SK-N-SH treated with all-trans-retinoic acid at 6 μM for 48 hours (cell line): ENCODE measurements around the gene HOGA1.
A peak's percentile ranks its signal among the peaks of the same experiment; 100 is the strongest.

Experiments used
- ATAC-seq: fragments of 200-7000 bp; cut with Tn5 transposase; 3 replicates; pipeline ENCODE4 v1.9.1; 2020; ENCODE audit warnings: mild to moderate bottlenecking, moderate library complexity
- ARNTL ChIP-seq: fragments of 450-650 bp; formaldehyde crosslinking; IDR thresholded peaks from 2 replicates; pipeline ENCODE4 v1.5.0; 2020; ENCODE audit warnings: low read depth, mild to moderate bottlenecking, moderate library complexity, borderline replicate concordance
- BACH2 ChIP-seq: fragments of 250-450 bp; sonication (Bioruptor Pico); IDR thresholded peaks from 2 replicates; pipeline ENCODE4 v1.9.0; 2021; ENCODE audit warnings: mild to moderate bottlenecking, borderline replicate concordance
- CSDC2 ChIP-seq: fragments of 250-450 bp; sonication (Bioruptor Pico); IDR thresholded peaks from 2 replicates; pipeline ENCODE4 v1.5.0; 2020; ENCODE audit warnings: mild to moderate bottlenecking, moderate library complexity
- ESRRG ChIP-seq: fragments of 250-450 bp; sonication (Bioruptor Pico); IDR thresholded peaks from 2 replicates; pipeline ENCODE4 v1.6.1; 2021; ENCODE audit warnings: mild to moderate bottlenecking
- GLIS3 ChIP-seq: fragments of 250-450 bp; sonication (Bioruptor Pico); IDR thresholded peaks from 2 replicates; pipeline ENCODE4 v1.5.0; 2020; ENCODE audit warnings: mild to moderate bottlenecking, moderate library complexity
- OSR1 ChIP-seq: fragments of 250-450 bp; sonication (Bioruptor Pico); IDR thresholded peaks from 2 replicates; pipeline ENCODE4 v1.8.0; 2022; ENCODE audit warnings: moderate library complexity, mild to moderate bottlenecking, inconsistent platforms
- PPARA ChIP-seq: fragments of 250-450 bp; sonication (Bioruptor Pico); IDR thresholded peaks from 2 replicates; pipeline ENCODE4 v1.5.0; 2020; ENCODE audit warnings: mild to moderate bottlenecking, borderline replicate concordance
- TOX ChIP-seq: fragments of 250-450 bp; sonication (Bioruptor Pico); IDR thresholded peaks from 2 replicates; pipeline ENCODE4 v1.8.0; 2021; ENCODE audit warnings: mild to moderate bottlenecking, moderate library complexity, borderline replicate concordance
- ZC3H10 ChIP-seq: fragments of 250-450 bp; sonication (Bioruptor Pico); IDR thresholded peaks from 2 replicates; pipeline ENCODE4 v1.5.1; 2021; ENCODE audit warnings: mild to moderate bottlenecking, moderate library complexity
- ZFP3 ChIP-seq: fragments of 250-450 bp; sonication (Bioruptor Pico); IDR thresholded peaks from 2 replicates; pipeline ENCODE4 v1.5.0; 2020; ENCODE audit warnings: mild to moderate bottlenecking, moderate library complexity
- ZFP30 ChIP-seq: fragments of 450-650 bp; formaldehyde crosslinking; IDR thresholded peaks from 2 replicates; pipeline ENCODE4 v1.5.0; 2022; ENCODE audit warnings: mild to moderate bottlenecking, moderate library complexity
- ZNF565 ChIP-seq: fragments of 450-650 bp; formaldehyde crosslinking; conservative IDR thresholded peaks from 2 replicates; pipeline ENCODE4 v1.5.0; 2020; ENCODE audit warnings: low read depth, mild to moderate bottlenecking, moderate library complexity
- ZNF70 ChIP-seq: fragments of 450-650 bp; formaldehyde crosslinking; IDR thresholded peaks from 2 replicates; pipeline ENCODE4 v1.5.0; 2020; ENCODE audit warnings: mild to moderate bottlenecking, moderate library complexity
- ZNF8 ChIP-seq: fragments of 450-650 bp; formaldehyde crosslinking; IDR thresholded peaks from 2 replicates; pipeline ENCODE4 v1.5.0; 2020; ENCODE audit warnings: mild to moderate bottlenecking, moderate library complexity
- TF ChIP-seq, protein P1 (sequence below): fragments of 250-450 bp; sonication (Bioruptor Pico); IDR thresholded peaks from 2 replicates; pipeline ENCODE4 v1.8.0; 2020; ENCODE audit warnings: mild to moderate bottlenecking, moderate library complexity, borderline replicate concordance
- TF ChIP-seq, protein P2 (sequence below): fragments of 250-450 bp; sonication (Bioruptor Pico); IDR thresholded peaks from 2 replicates; pipeline ENCODE4 v1.8.0; 2021; ENCODE audit warnings: low read depth, mild to moderate bottlenecking, moderate library complexity, borderline replicate concordance
- TF ChIP-seq, protein P3 (sequence below): fragments of 250-450 bp; sonication (Bioruptor Pico); IDR thresholded peaks from 2 replicates; pipeline ENCODE4 v1.5.1; 2021; ENCODE audit warnings: mild to moderate bottlenecking, moderate library complexity
- TF ChIP-seq, protein P4 (sequence below): fragments of 250-450 bp; sonication (Bioruptor Pico); IDR thresholded peaks from 2 replicates; pipeline ENCODE4 v1.5.0; 2020; ENCODE audit warnings: mild to moderate bottlenecking, moderate library complexity

HOGA1 gene

DNA sequence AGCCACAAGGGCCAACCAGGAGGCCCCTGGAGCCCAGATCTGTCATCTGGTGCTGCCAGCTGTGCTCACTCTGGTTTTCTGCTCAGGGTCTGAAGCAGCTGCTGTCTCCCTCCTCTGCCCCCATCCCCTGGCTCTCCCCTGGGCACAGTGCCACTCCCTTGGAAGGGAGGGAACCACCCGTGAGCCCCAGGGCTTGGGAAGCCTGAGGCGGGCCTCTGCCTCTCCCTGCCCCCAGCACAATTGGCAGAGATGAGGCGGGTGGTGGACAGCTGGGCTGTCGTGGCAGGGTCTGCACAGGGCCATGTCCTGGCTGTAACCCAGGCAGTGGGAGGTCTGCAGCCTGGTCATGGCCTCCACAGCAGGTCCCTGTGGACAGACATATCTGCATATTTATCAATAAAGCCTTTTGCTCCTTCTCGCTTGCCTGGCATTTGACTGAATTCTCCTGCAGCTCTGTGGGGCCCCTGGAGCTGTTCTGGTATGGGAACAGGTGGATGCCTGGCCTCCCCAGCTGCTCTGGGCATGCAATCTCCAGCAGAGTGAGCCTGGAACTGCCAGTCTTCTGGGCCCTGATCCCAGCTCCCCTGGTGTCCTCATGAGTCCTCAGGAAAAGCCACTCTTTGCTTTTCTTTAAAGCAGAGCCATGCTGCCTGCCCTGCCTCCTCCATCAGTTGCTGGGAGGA lies 13.3 kb upstream of the HOGA1 start:
- TF ChIP-seq BACH2 (CRISPR knock-in tag), result no peak
- TF ChIP-seq ARNTL, result no peak
- no peak for ATAC-seq

DNA sequence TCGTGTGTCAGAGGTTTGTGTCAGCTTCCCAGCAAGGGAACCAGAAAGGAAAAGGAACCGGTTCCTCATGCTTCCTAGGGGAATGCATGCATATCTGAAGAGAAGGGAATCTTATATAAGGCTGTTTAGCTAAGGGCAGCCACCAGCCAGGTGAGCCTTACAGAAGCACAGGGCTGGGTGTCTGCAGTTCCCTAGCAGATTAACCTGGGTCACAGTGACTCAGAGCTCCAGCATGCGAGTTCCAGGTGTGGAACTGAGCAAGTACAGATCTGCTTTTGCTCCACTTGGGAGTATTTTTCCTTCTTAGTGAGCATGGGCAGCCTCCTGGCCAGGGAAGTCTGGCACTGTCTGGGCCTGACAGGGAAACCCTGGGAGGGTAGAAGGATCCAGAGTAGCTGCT lies 12.6 kb upstream of the HOGA1 start:
- TF ChIP-seq ARNTL, result no peak
- no peak for TF ChIP-seq PPARA (CRISPR knock-in tag)
- no peak for TF ChIP-seq OSR1 (CRISPR knock-in tag)
- TF ChIP-seq ZNF70 (CRISPR knock-in tag), result no peak
- TF ChIP-seq, protein P1, sequence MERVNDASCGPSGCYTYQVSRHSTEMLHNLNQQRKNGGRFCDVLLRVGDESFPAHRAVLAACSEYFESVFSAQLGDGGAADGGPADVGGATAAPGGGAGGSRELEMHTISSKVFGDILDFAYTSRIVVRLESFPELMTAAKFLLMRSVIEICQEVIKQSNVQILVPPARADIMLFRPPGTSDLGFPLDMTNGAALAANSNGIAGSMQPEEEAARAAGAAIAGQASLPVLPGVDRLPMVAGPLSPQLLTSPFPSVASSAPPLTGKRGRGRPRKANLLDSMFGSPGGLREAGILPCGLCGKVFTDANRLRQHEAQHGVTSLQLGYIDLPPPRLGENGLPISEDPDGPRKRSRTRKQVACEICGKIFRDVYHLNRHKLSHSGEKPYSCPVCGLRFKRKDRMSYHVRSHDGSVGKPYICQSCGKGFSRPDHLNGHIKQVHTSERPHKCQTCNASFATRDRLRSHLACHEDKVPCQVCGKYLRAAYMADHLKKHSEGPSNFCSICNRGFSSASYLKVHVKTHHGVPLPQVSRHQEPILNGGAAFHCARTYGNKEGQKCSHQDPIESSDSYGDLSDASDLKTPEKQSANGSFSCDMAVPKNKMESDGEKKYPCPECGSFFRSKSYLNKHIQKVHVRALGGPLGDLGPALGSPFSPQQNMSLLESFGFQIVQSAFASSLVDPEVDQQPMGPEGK, result no peak
- no peak for TF ChIP-seq ZFP3 (CRISPR knock-in tag)
- no peak for TF ChIP-seq GLIS3 (CRISPR knock-in tag)
- TF ChIP-seq, protein P2, sequence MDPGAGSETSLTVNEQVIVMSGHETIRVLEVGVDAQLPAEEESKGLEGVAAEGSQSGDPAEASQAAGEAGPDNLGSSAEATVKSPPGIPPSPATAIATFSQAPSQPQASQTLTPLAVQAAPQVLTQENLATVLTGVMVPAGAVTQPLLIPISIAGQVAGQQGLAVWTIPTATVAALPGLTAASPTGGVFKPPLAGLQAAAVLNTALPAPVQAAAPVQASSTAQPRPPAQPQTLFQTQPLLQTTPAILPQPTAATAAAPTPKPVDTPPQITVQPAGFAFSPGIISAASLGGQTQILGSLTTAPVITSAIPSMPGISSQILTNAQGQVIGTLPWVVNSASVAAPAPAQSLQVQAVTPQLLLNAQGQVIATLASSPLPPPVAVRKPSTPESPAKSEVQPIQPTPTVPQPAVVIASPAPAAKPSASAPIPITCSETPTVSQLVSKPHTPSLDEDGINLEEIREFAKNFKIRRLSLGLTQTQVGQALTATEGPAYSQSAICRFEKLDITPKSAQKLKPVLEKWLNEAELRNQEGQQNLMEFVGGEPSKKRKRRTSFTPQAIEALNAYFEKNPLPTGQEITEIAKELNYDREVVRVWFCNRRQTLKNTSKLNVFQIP (CRISPR knock-in tag), result no peak
- TF ChIP-seq ZNF565 (CRISPR knock-in tag), result no peak
- no peak for ATAC-seq

DNA sequence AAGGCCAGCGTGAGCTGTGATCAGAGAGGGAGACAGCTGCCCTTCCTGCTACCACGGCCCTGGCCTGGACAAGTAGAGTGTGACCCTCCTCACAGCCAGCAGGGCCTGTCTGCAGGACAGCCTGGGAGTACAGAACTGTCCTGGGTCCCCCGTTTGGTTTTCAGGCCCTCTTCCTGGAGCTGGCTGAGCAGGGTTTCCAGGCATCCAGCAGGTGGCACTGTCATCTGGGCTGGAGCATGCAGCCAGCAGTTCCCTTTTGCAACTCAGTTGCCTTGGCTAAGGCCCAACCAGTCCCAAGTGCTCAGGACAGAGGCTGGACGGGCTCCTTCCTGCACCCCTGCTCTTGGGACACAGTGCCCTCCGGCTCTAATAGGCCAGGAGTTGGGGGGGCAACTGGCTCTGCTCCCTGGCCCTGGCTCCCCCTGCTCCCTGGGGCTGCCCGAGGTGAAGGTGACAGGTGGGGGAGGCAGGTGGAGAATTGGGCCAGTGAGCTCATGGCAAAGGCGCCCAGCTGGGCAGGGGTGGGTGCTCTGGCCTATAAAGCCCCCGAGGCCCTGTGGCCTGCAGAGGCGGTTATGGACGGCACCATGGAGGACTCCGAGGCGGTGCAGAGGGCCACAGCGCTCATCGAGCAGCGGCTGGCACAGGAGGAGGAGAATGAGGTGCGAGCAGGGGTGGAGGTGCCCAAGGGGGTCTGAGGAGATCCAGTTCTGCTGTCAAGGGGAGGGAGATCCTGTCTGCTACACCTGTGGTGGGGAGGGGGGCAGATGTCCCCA lies 11.8 kb upstream of the HOGA1 start, which contains the start of gene ANKRD2:
ANKRD2 (plus strand) TSS at position 566 of the 776 bp plus-strand sequence; CDS start at position 576, 10 bp downstream.
- peak; percentile 79 for ATAC-seq
- no peak for TF ChIP-seq ZNF70 (CRISPR knock-in tag)

DNA sequence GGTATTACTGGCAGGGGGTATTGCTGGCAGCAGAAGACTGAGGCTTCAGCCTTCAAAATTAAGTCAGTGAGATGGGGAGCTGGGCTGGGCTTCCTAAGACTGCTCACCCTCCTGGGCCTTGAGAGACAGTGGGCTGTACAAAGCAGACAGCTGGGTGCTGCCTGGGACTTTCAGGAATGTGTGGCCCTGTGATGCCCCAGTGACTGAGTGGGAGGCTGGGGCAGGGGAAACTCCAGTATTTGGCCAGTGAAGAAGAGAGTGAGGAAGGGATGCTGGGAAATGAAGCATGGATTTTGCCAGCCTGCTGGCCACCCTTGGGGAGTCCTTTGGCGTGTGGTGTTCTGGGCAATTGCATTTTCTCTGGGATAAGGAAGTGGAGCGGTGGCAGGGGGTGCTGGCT lies 11.2 kb upstream of the HOGA1 start:
- peak; percentile 6; the same call in 1 of the 3 replicates for ATAC-seq
- TF ChIP-seq, protein P1, result no peak
- TF ChIP-seq ESRRG (CRISPR knock-in tag), result no peak
- TF ChIP-seq CSDC2, result no peak
- TF ChIP-seq ZNF70 (CRISPR knock-in tag), result no peak
- TF ChIP-seq ZFP3 (CRISPR knock-in tag), result no peak

DNA sequence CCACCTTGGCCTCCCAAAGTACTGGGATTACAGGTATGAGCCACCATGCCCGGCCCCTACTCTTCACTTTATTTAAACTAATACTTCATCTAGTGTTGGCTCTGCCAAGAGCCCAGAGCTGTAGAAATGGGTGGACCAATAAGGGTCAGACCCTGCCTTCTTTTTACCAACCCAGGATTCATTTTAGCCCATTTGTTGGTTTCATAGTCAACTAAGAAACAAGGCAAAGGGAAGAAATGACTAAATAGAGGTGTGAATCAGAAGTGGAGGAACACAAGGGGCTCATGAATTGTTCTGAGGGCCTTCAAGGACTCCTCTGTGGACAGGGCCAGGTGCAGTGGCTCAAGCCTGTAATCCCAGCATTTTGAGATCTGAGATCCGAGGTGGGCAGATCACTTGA lies 10.5 kb upstream of the HOGA1 start:
- no peak for ATAC-seq
- TF ChIP-seq, protein P3, sequence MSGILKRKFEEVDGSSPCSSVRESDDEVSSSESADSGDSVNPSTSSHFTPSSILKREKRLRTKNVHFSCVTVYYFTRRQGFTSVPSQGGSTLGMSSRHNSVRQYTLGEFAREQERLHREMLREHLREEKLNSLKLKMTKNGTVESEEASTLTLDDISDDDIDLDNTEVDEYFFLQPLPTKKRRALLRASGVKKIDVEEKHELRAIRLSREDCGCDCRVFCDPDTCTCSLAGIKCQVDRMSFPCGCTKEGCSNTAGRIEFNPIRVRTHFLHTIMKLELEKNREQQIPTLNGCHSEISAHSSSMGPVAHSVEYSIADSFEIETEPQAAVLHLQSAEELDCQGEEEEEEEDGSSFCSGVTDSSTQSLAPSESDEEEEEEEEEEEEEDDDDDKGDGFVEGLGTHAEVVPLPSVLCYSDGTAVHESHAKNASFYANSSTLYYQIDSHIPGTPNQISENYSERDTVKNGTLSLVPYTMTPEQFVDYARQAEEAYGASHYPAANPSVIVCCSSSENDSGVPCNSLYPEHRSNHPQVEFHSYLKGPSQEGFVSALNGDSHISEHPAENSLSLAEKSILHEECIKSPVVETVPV (CRISPR knock-in tag), result no peak

DNA sequence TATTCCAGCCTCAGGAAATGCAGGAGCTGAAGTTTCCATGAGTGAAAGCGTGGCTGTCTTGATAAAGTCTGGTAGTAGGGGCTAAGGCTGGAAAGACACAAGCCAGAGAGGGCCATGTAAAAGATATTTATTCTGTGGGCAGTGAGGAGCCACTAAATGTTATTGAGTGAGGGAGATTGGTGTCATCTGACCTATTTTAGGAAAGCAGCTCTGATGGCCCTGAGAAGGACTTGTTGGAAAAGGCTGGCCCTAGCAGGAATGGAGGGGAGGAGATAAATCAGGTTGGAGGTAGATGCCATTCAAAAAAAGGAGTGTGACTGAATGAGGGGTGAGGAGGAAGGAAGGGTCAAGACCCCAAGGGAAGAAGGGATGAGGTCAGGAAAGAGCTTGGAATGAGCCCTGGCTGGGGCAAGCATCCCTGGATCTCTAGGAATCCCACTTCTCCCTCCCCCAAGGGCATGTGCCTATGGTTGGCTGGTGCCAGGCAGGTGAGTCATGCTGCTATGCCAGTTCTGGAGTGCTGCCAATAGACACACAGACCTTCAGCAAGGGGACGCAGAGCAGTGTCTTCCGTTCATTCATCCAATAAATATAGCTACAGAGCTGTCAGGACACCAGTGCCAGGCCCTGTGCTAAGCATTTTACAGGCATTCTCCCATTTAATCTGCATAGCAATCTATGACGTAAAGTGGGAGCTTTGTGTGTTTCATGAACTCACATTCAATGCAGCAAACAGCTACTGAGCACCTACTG lies 9.6 kb upstream of the HOGA1 start:
- ATAC-seq, result peak; percentile 83
- no peak for TF ChIP-seq TOX
- TF ChIP-seq, protein P1, result no peak
- TF ChIP-seq ZC3H10 (CRISPR knock-in tag), result no peak
- 0 out of 2 replicates have a peak, but pooled peaks have one; percentile 6 for TF ChIP-seq GLIS3 (CRISPR knock-in tag)
- 0 out of 2 replicates have a peak, but pooled peaks have one; percentile 68 for TF ChIP-seq CSDC2
- TF ChIP-seq, protein P4, sequence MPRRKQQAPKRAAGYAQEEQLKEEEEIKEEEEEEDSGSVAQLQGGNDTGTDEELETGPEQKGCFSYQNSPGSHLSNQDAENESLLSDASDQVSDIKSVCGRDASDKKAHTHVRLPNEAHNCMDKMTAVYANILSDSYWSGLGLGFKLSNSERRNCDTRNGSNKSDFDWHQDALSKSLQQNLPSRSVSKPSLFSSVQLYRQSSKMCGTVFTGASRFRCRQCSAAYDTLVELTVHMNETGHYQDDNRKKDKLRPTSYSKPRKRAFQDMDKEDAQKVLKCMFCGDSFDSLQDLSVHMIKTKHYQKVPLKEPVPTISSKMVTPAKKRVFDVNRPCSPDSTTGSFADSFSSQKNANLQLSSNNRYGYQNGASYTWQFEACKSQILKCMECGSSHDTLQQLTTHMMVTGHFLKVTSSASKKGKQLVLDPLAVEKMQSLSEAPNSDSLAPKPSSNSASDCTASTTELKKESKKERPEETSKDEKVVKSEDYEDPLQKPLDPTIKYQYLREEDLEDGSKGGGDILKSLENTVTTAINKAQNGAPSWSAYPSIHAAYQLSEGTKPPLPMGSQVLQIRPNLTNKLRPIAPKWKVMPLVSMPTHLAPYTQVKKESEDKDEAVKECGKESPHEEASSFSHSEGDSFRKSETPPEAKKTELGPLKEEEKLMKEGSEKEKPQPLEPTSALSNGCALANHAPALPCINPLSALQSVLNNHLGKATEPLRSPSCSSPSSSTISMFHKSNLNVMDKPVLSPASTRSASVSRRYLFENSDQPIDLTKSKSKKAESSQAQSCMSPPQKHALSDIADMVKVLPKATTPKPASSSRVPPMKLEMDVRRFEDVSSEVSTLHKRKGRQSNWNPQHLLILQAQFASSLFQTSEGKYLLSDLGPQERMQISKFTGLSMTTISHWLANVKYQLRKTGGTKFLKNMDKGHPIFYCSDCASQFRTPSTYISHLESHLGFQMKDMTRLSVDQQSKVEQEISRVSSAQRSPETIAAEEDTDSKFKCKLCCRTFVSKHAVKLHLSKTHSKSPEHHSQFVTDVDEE (CRISPR knock-in tag), result no peak
- peak; percentile 11; the same call in 1 of the 2 replicates for TF ChIP-seq ZNF8
- no peak for TF ChIP-seq ZFP30 (CRISPR knock-in tag)
- peak; percentile 54; the same call in 1 of the 2 replicates for TF ChIP-seq ZFP3 (CRISPR knock-in tag)
